Parathyroid adenoma (tissue), 2 donors: ENCODE results near the gene DCTPP1.

Experiments used
- H2AFZ ChIP-seq: fragments of 300-600 bp; sonication (generic); one replicate; pipeline ENCODE4 v1.7.0; 2017; ENCODE audit warnings: antibody characterized with exemption, mild to moderate bottlenecking
- H3K27ac ChIP-seq: fragments of 300-600 bp; sonication (generic); one replicate; pipeline ENCODE4 v1.7.0; 2017
- H3K27me3 ChIP-seq: fragments of 300-600 bp; sonication (generic); one replicate; pipeline ENCODE4 v1.7.0; 2017; ENCODE audit warnings: low read length; ENCODE audit not compliant: control insufficient read depth, insufficient read depth
- H3K36me3 ChIP-seq: fragments of 300-600 bp; sonication (generic); one replicate; pipeline ENCODE4 v1.7.0; 2017; ENCODE audit warnings: low read length; ENCODE audit not compliant: control insufficient read depth, insufficient read depth
- H3K4me1 ChIP-seq: fragments of 300-600 bp; sonication (generic); one replicate; pipeline ENCODE4 v1.7.0; 2017; ENCODE audit warnings: control low read depth
- H3K4me2 ChIP-seq: fragments of 300-600 bp; sonication (generic); one replicate; pipeline ENCODE4 v1.7.0; 2017; ENCODE audit warnings: low read length
- H3K4me3 ChIP-seq: fragments of 300-600 bp; sonication (generic); one replicate; pipeline ENCODE4 v1.7.0; 2017; ENCODE audit warnings: low read depth, low read length
- H3K79me2 ChIP-seq: fragments of 300-600 bp; sonication (generic); one replicate; pipeline ENCODE4 v1.7.0; 2017; ENCODE audit warnings: control low read depth
- H3K9ac ChIP-seq: fragments of 300-600 bp; sonication (generic); one replicate; pipeline ENCODE4 v1.7.0; 2017; ENCODE audit warnings: mild to moderate bottlenecking
- H3K9me3 ChIP-seq: fragments of 300-600 bp; sonication (generic); one replicate; pipeline ENCODE4 v1.7.0; 2017; ENCODE audit warnings: low read length; ENCODE audit not compliant: control insufficient read depth
- TF ChIP-seq, protein P1 (sequence below): fragments of 300-600 bp; sonication (generic); IDR thresholded peaks from one replicate; pipeline ENCODE4 v1.7.0; 2017; ENCODE audit warnings: antibody characterized with exemption, mild to moderate bottlenecking
- donor health status: primary hyperparathyroidism.

DCTPP1 gene

DNA sequence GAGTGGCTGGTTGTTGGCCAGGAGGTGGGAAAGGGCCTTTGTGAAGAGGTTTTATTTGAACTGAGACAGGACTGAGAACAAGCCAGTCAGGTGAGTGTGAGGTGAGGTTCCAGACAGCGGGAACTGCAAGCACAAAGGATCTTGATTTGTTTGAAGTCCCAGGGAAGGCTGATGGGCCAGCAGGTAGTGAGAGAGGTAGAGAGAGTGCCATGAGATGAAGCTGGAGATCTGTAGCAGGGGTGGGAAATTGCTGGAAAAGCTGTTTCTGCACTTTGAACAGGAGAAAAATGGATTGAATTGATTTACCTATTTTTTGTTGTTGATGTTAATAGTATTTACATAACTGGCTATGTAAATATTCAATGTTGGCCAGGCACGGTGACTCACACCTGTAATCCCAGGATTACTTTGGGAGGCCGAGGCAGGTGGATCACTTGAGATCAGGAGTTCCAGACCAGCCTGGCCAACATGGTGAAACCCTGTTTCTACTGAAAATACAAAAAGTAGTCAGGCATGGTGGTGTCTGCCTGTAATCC, 7.7 kb upstream of the DCTPP1 start:
- H3K27ac ChIP-seq, result no peak overlapping the region
- H3K79me2 ChIP-seq, result no peaks in the 10 kb centered on the region
- H3K9ac ChIP-seq, result no peak overlapping the region
- no peaks in the 10 kb centered on the region for H3K9me3 ChIP-seq
- no peak overlapping the region for H3K4me2 ChIP-seq
- H3K36me3 ChIP-seq, result no peaks in the 10 kb centered on the region
- H3K27me3 ChIP-seq, result no peaks in the 10 kb centered on the region
- no peak overlapping the region for H2AFZ ChIP-seq
- no peaks in the 10 kb centered on the region for H3K4me1 ChIP-seq
- no peak overlapping the region for H3K4me3 ChIP-seq
- TF ChIP-seq, protein P1, sequence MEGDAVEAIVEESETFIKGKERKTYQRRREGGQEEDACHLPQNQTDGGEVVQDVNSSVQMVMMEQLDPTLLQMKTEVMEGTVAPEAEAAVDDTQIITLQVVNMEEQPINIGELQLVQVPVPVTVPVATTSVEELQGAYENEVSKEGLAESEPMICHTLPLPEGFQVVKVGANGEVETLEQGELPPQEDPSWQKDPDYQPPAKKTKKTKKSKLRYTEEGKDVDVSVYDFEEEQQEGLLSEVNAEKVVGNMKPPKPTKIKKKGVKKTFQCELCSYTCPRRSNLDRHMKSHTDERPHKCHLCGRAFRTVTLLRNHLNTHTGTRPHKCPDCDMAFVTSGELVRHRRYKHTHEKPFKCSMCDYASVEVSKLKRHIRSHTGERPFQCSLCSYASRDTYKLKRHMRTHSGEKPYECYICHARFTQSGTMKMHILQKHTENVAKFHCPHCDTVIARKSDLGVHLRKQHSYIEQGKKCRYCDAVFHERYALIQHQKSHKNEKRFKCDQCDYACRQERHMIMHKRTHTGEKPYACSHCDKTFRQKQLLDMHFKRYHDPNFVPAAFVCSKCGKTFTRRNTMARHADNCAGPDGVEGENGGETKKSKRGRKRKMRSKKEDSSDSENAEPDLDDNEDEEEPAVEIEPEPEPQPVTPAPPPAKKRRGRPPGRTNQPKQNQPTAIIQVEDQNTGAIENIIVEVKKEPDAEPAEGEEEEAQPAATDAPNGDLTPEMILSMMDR, result no peak

- Histone ChIP-seq H3K9me3 (no peaks in the 10 kb centered on the region), H2AFZ (no peak overlapping the region), H3K4me2 (no peak overlapping the region), H3K27ac (no peak overlapping the region), H3K9ac (no peak overlapping the region), H3K27me3 (no peaks in the 10 kb centered on the region), H3K4me1 (no peaks in the 10 kb centered on the region), H3K79me2 (no peaks in the 10 kb centered on the region), H3K36me3 (no peaks in the 10 kb centered on the region), H3K4me3 (no peak overlapping the region)
- TF ChIP-seq, protein P1, result no peak
These were observed 5.0 kb upstream of the DCTPP1 start for GRCh38 chr16:30434852-30435251.

DNA sequence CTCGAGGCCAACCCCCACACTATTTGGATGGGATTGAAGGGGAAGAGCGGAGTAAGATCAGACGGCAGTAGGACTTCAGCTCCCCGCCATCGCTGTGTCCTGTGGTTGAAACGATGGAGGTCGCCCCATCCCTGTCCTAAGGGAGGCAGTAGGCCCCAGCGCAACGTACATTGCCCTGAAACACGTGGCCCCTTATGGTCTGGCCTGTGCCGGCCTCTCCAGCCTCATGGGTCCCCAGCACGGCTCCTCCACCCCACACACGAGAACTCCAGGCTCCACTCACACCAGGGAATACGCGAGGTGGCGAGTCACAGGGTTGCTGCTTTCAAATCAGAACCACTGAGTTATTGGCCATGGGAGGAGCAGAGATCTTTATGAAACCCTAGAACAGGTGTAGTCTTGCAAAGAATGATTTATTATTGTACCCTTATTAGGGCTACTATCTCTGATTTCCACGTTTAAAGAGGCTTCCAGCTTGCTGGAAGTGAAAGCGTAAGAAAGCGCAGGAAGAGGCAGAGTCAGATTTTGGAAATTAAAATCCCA, 669 bp upstream of the DCTPP1 start:
- H3K27me3 ChIP-seq, result no peaks in the 10 kb centered on the region
- no peaks in the 10 kb centered on the region for H3K9me3 ChIP-seq
- H2AFZ ChIP-seq, result peak overlapping the region; percentile 79
- H3K36me3 ChIP-seq, result no peaks in the 10 kb centered on the region
- H3K4me1 ChIP-seq, result no peaks in the 10 kb centered on the region
- H3K9ac ChIP-seq, result no peak overlapping the region
- H3K27ac ChIP-seq, result peak overlapping the region; percentile 38
- H3K4me3 ChIP-seq, result peak overlapping the region; percentile 84
- peak overlapping the region; percentile 94 for H3K4me2 ChIP-seq
- TF ChIP-seq, protein P1, result no peak
- H3K79me2 ChIP-seq, result no peaks in the 10 kb centered on the region

- H3K27me3 ChIP-seq, result no peaks in the 10 kb centered on the region
- H3K4me3 ChIP-seq, result peak overlapping the region; percentile 84
- no peaks in the 10 kb centered on the region for H3K79me2 ChIP-seq
- H3K4me1 ChIP-seq, result no peaks in the 10 kb centered on the region
- H2AFZ ChIP-seq, result peak overlapping the region; percentile 79
- H3K36me3 ChIP-seq, result no peaks in the 10 kb centered on the region
- peak overlapping the region; percentile 94 for H3K4me2 ChIP-seq
- peak overlapping the region; percentile 38 for H3K27ac ChIP-seq
- H3K9ac ChIP-seq, result no peak overlapping the region
- TF ChIP-seq, protein P1, result no peak
- H3K9me3 ChIP-seq, result no peaks in the 10 kb centered on the region
These were observed 482 bp downstream of the DCTPP1 start for GRCh38 chr16:30429418-30429677.

DNA sequence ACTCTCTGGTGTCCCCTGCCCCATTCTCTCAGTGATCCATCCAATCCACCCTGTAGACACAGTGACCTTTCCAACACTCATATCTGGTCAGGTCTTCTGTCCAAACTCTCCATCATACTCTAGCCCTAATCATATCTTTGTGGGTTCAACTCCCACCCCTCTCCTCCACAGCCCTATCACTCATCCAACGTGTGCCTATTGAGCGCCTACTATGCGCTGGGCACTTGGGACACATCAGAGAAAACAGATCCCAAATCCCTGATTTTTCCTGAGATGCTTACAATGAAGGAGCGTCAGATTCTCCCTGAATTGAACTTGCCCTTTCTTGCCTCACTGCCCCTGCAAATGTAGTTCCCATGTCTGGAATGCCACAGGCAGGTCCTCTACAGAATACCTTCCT, 1.8 kb downstream of the DCTPP1 start:
- H3K4me1 ChIP-seq, result no peaks in the 10 kb centered on the region
- H3K27ac ChIP-seq, result no peak overlapping the region
- TF ChIP-seq, protein P1, result no peak
- no peak overlapping the region for H2AFZ ChIP-seq
- no peak overlapping the region for H3K4me2 ChIP-seq
- no peak overlapping the region for H3K9ac ChIP-seq
- H3K9me3 ChIP-seq, result no peaks in the 10 kb centered on the region
- no peak overlapping the region for H3K4me3 ChIP-seq
- no peaks in the 10 kb centered on the region for H3K36me3 ChIP-seq
- no peaks in the 10 kb centered on the region for H3K27me3 ChIP-seq
- H3K79me2 ChIP-seq, result no peaks in the 10 kb centered on the region
